HCEC 1CT (cell line): Measurements from ENCODE around the gene HHAT.

Experiments
- DNase-seq: peaks from one replicate; pipeline ENCODE4 v3.0.0-alpha.2; 2017

Gene HHAT

GRCh38 chr1:210446479-210446878, 117.8 kb downstream of the HHAT start:
- no peak for DNase-seq

DNA sequence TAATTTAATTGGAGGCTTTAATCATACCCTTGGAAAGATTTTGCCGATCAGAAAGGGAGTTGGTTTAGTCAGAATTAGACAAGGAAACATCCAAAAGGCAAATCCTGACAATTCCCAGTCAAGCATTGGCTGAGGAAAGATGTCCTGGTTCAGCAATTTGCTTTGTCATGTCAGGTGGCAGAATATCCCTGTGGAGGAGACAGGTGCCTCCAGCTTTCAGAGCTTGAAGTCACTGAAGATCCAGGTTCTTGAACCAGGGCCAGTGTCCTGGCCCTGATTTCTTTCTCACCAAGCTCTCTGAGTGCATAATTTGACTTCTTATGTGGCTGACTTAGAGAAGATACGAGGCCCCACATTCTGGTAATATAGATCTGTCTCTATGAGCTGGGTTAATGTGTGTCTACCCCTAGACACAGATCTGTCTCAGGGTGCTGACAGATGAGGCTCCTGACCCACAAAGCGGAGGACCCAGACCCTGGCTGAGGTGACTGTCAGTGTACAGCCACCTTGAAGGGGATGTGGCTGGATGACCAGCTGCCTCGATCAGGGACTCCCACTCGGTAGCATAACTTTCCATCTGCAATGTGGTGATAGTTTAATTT, 118.9 kb downstream of the HHAT start:
- DNase-seq = no peak

DNA sequence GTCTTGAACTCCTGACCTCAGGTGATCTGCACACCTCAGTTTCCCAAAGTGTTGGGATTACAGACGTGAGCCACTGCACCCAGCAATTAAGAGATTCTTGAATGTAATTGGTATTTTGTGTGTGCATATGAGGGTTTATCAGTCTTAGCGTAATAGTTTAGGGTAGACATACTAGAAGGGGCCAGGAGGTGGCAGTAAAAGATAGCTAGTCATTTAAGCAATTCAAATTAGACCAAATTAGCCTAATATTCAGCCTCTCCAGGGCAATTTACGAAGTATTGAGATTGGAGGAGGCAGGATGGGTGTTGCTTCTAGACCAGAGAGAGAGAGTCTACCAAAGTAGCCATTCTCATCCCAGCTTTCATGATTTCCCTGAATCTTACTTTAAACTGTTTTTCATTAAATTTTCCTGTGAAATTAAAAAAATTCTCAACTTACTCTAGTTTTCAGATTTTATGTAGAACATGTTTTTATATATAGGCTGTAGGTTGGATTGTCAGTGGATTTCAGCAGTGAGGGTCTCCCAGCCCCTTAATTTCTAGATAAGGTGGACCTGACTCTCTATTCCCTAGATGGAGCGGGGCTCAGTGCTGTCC, 119.7 kb downstream of the HHAT start:
- peak; percentile 37 for DNase-seq

DNA sequence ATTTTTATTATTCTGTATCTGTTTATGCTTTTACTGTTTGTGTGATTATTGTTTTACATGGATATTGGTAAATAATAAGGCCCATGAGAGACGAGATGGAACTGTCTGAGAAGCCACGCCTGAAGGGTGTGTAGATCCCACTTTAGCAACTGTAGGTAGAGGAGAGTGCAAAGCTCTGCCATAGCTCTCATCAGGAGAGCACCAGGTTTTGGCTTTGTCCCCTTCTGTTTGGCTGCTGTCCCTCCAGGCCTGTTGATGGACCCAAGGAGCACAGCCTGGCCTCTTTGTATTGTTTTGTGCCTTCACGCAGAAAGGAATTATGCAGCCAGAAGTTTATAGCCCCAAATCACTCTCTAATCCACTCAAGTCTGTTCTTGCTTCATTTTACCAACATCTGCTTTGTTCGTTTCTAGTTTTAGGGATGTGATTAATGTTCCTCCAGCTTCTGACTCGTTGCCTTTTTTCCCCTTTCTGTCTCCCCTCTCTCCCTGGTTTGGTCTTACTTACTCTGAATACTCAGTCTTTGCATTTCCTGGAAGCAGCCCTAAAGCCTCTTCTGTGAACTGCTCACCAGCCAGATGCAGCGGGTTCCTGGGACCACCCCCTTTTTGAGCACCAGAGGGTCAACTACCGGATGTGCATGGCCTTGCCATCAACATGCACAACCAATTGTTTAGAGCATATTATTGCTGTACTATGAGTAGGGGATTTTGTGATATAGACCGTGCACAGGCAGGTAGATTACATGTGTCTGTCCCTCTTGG, 127.3 kb downstream of the HHAT start:
- no peak for DNase-seq

DNA sequence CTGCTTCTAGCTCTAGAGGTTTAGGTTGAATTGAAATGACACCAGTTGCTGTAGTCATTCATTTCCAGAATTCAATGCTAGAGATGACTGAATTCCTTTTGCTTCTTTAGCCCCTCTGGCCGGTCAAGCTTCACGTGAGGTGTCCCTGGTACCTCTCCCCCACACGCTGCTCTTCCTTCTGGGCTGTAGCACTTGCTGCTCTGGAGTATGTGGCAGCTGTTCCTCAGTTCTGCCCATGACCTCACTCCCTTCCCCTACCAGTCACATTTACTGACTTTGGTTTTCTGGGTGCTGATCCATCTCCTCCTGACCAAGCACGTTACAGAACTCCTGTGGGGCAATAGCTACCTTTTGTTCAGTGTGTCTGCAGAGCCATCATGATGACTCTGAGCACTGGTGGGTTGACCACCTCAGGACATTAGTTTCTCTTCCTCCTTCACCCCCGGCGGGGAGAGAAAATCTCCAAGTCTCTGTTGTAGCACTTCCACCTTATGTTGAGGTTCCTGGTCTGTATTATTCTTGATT, 128.1 kb downstream of the HHAT start:
- DNase-seq = no peak

DNA sequence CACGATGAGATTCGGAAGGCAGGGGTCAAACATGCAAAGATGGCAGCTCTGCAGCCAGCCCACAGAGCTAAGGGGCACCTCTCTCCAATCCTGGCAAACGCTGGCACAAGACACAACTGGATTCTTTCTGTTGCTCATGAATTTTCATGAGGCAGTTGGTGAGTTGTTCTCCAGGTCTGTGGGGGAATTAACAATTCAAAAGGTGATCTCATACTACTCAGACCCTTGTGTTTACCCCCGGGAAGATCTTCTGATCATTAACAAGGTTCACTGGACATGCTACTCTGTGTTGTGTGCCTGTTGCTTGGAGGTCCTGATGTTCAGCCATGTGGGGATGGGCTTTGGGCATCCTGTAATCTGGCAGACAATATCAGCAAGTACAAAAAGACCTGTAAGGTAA, 128.9 kb downstream of the HHAT start:
- DNase-seq = no peak

DNA sequence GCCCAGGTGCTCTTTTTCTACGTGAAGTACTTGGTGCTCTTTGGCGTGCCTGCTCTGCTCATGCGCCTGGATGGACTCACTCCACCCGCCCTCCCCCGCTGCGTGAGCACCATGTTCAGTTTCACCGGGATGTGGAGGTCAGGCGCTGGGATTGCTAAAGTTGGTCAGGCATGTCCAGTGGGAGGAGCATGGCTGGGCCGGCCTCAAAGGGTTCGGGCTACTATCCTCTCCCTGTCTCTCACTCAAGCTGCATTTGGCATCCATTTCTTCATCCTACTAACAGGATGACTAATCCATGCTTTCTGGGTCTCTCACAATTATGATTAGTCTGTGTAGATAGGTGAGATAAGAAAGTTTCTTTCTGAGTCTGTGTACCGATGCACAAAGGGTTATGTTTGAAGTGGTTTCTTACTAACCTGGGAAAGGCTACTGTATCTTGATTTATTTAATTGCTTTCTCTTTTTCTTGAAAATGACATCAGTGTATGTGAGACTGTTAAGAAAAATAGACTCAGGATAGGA, 135.9 kb downstream of the HHAT start:
- no peak for DNase-seq

DNA sequence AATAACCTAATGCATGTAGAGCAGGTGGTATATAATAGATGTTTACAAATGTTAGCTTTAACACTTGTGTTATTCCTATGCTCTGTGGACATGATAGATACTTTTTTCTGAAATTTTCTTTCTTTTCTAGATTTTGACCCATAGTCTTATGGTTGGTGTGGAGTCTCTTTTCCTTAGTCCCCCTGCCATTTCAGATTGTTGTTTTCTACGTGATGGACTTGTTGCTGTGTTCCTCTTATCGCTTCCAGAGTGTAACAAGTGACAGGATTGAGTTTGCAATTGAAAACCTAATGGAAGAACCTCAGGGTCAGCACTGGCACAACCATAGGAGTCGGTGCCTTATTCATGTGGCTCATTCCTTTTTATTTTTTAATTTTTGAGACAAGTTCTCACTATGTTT, 136.4 kb downstream of the HHAT start:
- no peak for DNase-seq

GRCh38 chr1:210467440-210468043, 138.8 kb downstream of the HHAT start:
- no peak for DNase-seq

DNA sequence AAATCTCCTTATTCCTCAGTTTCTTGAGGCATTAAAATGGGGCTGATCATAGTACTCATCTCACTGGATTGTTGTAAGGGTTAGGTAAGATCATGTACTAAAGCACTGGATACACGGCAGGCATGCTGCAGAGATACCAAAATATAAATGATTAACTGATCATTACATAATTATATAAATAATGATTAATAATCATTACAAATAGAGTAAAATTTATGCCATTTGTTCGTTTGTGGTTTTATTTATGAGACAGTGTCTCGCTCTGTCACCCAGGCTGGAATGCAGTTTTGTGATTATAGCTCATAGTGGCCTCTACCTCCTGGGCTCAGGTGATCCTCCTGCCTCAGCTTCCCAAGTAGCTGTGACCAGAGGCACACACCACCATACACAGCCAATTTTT, 140.7 kb downstream of the HHAT start:
- DNase-seq = no peak

GRCh38 chr1:210475321-210475720, 146.6 kb downstream of the HHAT start:
- no peak for DNase-seq

GRCh38 chr1:210475806-210476205, 147.1 kb downstream of the HHAT start:
- DNase-seq = no peak

DNA sequence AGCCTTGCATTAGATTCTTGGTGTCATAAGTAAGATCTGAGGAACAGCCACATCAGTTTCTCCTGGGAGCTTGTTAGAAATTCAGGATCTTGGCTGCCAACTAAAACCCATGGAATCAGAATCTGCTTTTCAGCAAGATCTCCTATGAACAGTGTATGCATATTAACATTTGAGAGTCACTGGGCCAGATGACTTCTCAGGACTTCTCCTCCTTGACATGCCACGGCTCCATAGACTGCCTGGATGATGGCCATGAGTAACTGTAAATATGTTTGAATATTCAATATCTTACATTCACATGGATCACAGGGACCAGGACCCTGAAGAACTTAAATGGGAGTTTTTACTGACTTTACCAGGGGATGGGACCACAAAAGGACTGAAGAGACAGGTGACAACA, 148.0 kb downstream of the HHAT start:
- no peak for DNase-seq

GRCh38 chr1:210477328-210477924, 148.7 kb downstream of the HHAT start:
- DNase-seq = no peak

DNA sequence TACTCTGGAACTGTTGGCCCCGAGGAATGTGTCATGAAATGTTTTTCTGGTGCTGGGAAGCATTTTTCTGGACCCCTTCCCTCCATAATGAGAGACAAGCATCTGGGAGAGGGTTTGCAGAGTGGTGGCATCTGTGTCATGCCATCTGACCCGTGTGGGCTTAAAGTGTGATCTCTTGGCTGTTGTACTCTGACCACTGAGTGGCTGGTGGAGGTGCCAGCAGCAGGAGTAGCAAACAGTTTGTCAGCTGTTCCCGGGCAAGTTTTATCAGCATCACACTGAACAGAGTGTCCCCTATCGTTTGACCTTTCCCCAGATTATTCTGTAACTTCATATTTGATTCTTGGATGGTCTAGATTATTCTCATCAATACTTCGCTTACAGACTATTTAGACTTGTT, 150.1 kb downstream of the HHAT start:
- DNase-seq = no peak

DNA sequence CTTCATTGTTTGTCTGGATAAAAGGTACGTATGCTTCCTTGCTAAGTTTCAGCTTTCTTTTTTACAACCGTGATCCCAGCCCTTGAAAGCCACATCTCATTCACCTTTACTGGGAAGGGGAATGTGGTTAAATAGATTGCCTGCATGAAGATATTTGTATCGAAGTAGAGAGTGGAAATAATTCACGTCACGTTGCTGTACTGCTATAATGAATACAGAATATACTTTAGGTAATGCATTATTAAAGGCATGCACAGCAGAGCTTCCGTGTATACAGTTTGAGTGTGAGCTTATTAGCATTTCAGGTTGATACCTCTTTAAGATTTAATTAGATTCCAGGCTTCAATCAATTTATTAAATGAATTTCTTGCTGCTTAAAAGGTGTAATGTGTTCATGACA, 153.8 kb downstream of the HHAT start:
- DNase-seq = no peak

DNA sequence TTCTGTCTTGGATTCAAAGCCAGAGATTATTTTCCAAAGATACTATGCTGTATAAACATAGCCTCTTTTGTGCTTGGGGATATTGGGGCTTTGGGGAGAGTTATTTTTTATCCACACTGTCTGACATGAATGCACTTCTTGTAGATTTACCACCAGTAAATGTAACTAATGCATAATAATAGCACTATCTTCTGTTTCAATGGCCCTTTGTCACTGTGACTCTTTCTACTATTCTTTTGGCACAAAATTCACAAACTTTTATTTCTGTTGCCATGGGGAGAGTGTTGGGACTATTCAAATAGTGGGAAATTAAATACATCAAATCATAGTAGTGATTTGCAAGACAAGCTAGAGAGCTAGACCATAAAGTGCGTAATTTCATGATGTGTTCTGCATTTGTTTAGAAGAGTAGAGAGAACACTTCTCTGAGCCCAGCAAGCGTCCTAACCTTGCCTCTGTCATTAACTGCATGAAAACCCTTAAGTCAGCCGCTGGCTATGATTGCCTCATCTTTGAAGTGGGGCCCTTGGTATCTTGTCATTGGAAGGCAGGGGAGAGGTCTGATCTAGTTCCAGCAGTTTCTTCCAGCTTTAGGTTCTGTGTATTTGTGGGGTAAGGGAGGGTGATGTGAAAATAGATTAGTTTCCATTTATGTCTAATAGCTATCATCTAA, 154.4 kb downstream of the HHAT start:
- no peak for DNase-seq

DNA sequence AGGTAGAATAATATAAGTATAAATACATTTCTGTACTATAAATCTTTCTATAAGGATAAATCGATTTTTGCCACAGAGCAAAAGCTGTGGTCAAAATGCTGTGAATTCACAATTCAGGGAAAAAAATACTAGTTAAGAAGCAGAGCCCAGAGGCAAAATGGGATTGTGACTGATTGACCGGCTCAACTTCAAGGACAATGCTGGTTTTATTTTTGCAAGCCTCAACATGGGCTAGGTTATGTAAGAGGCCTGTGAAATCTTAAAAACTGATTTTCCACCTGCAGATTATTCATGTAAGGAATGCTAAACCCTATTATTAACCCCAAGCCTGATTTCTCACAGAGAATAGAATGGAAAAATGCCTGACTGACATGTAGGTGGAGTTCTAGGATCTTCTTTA, 155.1 kb downstream of the HHAT start:
- DNase-seq = no peak

- DNase-seq = no peak
These were observed 158.3 kb downstream of the HHAT start for GRCh38 chr1:210487021-210487420.

- DNase-seq = no peak
These were observed 160.8 kb downstream of the HHAT start for GRCh38 chr1:210489491-210489890.

DNA sequence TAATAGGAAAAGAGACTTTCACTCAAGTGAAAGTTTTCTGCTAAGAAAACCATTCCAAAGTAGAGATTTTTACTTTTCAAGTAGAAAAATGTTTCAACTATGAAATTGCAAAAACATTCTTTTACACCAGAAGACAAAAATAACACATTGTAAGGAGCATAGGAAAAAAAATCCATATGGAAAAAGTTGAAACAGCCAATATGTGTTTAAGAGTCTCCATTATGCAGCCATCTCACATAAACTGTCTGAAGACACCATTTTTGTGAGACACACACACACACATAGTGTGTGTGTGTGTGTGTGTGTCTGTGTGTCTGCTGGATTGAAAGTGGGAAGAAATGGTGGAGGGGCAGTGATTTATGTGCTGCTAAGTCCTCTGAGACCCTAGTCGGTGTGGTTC, 162.1 kb downstream of the HHAT start:
- DNase-seq = no peak

DNA sequence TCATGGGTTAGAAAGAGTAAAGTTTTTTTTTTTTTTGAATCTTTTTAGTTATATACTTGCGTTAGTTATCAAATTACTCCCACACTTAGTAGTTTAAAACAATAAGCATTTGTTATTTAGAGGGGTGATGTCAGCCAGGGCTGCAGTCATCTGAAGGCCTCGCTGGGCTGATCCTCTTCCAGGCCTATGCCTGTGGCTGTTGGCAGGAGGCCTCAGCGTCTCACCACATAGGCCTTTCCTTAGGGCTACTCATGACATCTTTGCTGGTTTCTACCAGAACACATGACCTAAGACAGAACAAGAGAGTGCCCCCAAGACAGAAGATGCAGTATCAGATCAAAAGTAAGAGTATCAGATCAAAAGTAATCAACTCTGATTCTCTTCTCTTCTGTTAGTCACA, 167.4 kb downstream of the HHAT start:
- no peak for DNase-seq

DNA sequence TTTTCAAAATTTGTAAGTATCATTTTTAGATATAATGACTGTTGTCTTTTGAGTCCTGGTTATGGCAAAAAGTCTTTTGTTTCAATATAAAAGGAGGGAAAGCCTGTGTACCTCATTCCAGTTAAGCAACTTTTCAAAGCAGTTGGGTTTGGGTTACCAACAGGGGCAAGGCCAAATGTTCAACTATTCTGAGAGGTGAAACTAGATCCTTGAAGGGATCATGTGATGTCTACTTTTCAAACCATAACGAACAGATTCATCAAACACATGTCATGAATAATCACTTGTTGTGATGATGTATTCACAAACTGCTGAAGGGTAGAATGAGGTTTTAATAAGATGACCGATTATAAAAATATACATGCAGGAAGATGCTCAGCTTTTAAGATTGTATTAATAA, 171.3 kb downstream of the HHAT start:
- DNase-seq = no peak
